Stimulated activated CD8-positive, alpha-beta memory T cell treated with anti-CD3 and anti-CD28 coated beads, Interleukin-4, amount 100 ng/mL, for 1 hour (primary cell): Measurements from ENCODE around the gene SLIT2.

Source experiments
- DNase-seq, 2 donors: peaks; one replicate each; pipeline ENCODE4 v3.0.0-alpha.2; 2020; ENCODE audit warnings: low read depth in 2 of 2, low spot score in 1 of 2

The SLIT2 gene

GRCh38 chr4:20251796-20252655 is at the start of gene SLIT2:
Gene SLIT2 (plus strand): TSS chr4:20251905. CDS start chr4:20253816, 1,911 bp downstream.
- no peak for DNase-seq

- DNase-seq: no peak
Measured at GRCh38 chr4:20203508-20203907, 48.2 kb upstream of the SLIT2 start.

- no peak for DNase-seq
Measured at GRCh38 chr4:20217521-20217920, 34.2 kb upstream of the SLIT2 start.

GRCh38 chr4:20217951-20218350 is 33.8 kb upstream of the SLIT2 start:
- DNase-seq: no peak

- DNase-seq: no peak
Measured at GRCh38 chr4:20219521-20219920, 32.2 kb upstream of the SLIT2 start.

GRCh38 chr4:20237894-20238537 is 13.7 kb upstream of the SLIT2 start:
- DNase-seq: no peak

GRCh38 chr4:20248155-20248558 is 3.5 kb upstream of the SLIT2 start:
- no peak for DNase-seq

GRCh38 chr4:20249333-20249732 is 2.4 kb upstream of the SLIT2 start:
- no peak for DNase-seq

GRCh38 chr4:20251031-20251795 is 492 bp upstream of the SLIT2 start:
- DNase-seq: no peak

- no peak for DNase-seq
Measured at GRCh38 chr4:20252656-20253282, 1.1 kb downstream of the SLIT2 start.

GRCh38 chr4:20253283-20253734 is 1.6 kb downstream of the SLIT2 start:
- no peak for DNase-seq

GRCh38 chr4:20253735-20254409 is 2.2 kb downstream of the SLIT2 start:
- DNase-seq: no peak

GRCh38 chr4:20254511-20255250 is 3.0 kb downstream of the SLIT2 start:
- no peak for DNase-seq

- no peak for DNase-seq
Measured at GRCh38 chr4:20255251-20255586, 3.5 kb downstream of the SLIT2 start.

- no peak for DNase-seq
Measured at GRCh38 chr4:20255823-20256222, 4.1 kb downstream of the SLIT2 start.

- no peak for DNase-seq
Measured at GRCh38 chr4:20256381-20256881, 4.7 kb downstream of the SLIT2 start.

- no peak for DNase-seq
Measured at GRCh38 chr4:20259707-20260106, 8.0 kb downstream of the SLIT2 start.

GRCh38 chr4:20260821-20261220 is 9.1 kb downstream of the SLIT2 start:
- no peak for DNase-seq

GRCh38 chr4:20262221-20262620 is 10.5 kb downstream of the SLIT2 start:
- no peak for DNase-seq

- no peak for DNase-seq
Measured at GRCh38 chr4:20264688-20265087, 13.0 kb downstream of the SLIT2 start.
